Lower leg skin (tissue), 4 donors: Measurements from ENCODE around the gene GXYLT1. TPM values are rescaled to one million over a fixed set of nuclear protein-coding genes. Genes with fewer than 3 reads are reported as not detected.
"Not testable (repeated sequence)": the region's sequence is repeated elsewhere in the genome, so short reads cannot be mapped to it uniquely, and the experiment has no call there.

Source experiments
- DNase-seq, 2 donors: peaks; one replicate each; pipeline ENCODE4 v3.0.0-alpha.2; 2019; ENCODE audit warnings: low spot score in 2 of 2
- H3K4me3 ChIP-seq: fragments of 200-600 bp; sonication (generic); 2 replicates; pipeline ENCODE4 v1.5.1; 2017; ENCODE audit warnings: mild to moderate bottlenecking, low read depth; ENCODE audit not compliant: poor library complexity, severe bottlenecking
- CTCF ChIP-seq, 3 donors: fragments of 450-650 bp; IDR thresholded peaks; one replicate each; pipeline ENCODE4 v1.5.1; 2016; ENCODE audit warnings: antibody characterized with exemption in 3 of 3, mild to moderate bottlenecking in 3 of 3, moderate library complexity in 2 of 3
- POLR2A ChIP-seq, 2 donors: fragments of 450-650 bp; IDR thresholded peaks; one replicate each; pipeline ENCODE4 v1.6.1; 2016 to 2017; ENCODE audit warnings: antibody characterized with exemption in 2 of 2, mild to moderate bottlenecking in 1 of 2, moderate library complexity in 1 of 2
- WGBS, 2 donors: methylation state at CpG; one replicate each; pipeline ENCODE4 v1.1.5; 2018; 5-methylcytosine and 5-hydroxymethylcytosine counted together
- intact Hi-C: fragments of 100-400 bp; cut with DNase I; formaldehyde crosslinking; loops from one replicate; pipeline ENCODE4 v1.15.0; 2023; ENCODE audit warnings: low total_unique reads
- total RNA-seq, 4 donors: library from RNA; depleted of rRNA; stranded (reverse); fragments of >200 nt; gene quantifications; one replicate each; pipeline ENCODE4 v1.1.0, GENCODE V29; 2016

GXYLT1 gene
- total RNA-seq, 4 donors from 2014 or later = 7.9 to 11.7 (median 10.0) TPM

DNA sequence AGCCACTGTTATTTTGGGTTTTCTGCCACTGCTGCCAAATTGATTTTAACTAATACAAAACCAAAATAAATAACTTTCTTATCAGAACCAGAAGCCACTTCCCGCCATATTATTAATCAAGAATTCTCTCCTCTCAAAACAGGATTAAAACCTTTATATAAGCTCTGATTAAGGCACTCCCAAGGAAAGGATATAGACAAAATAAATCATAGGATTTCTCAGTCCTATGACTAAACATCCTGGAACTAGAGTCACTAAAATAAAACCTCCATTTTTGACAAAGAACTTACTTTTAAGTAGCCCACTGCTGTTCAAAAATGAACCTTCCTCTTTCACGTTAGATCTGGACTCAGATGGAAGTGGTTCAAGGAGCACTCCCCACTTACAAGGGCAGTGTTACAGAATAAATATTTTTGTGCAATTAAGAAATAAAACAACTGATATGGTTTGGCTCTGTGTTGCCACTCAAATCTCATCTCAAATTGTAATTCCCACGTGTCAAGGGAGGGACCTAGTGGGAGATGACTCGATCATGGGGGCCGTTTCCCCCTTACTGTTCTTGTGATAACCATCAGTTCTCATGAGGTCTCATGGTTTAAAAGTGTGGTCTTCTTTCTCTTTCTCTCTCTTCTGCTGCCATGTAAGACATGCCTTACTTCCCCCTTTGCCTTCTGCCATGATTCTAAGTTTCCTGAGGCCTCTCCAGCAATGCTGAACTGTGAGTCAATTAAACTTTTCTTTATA, 26.4 kb downstream of the GXYLT1 start:
- H3K4me3 ChIP-seq = no peak overlapping the region
- 87 to 88% methylated on average over 5 of the region's 5 CpGs for WGBS, 2 donors
- intact Hi-C loops = no loop called here
- no peak for DNase-seq
- no peak for TF ChIP-seq CTCF (IDR thresholded peaks at IDR 0.05)
- no peak for TF ChIP-seq POLR2A (IDR thresholded peaks at IDR 0.05)

- 95 to 98% methylated on average over 3 of the region's 3 CpGs for WGBS, 2 donors
- intact Hi-C loops = no loop called here
- TF ChIP-seq CTCF (IDR thresholded peaks at IDR 0.05) = no peak
- TF ChIP-seq POLR2A (IDR thresholded peaks at IDR 0.05) = no peak
- no peak for DNase-seq
- H3K4me3 ChIP-seq = no peak overlapping the region
Measured at GRCh38 chr12:42109031-42109430, 35.6 kb downstream of the GXYLT1 start.

DNA sequence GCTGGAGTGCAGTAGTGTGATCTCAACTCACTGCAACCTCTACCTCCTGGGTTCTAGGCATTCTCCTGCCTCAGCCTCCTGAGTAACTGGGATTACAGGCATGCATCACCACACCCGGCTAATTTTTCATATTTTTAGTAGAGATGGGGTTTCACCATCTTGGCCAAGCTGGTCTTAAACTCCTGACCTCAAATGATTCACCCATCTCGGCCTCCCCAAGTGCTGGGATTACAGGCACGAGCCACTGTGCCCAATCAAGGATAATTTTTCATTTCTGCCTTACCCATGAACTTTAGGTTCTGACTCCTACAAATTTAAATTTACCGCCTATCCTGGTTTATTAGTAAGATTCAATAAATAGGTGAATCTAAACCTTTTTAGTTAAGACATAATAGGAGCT, 37.9 kb downstream of the GXYLT1 start:
- WGBS, 2 donors = 91 to 97% methylated on average over 4 of the region's 4 CpGs
- intact Hi-C loops, DNase-seq, H3K4me3 ChIP-seq: not testable (repeated sequence)

- intact Hi-C loops = no loop called here
- no peak for TF ChIP-seq CTCF (IDR thresholded peaks at IDR 0.05)
- no peak for TF ChIP-seq POLR2A (IDR thresholded peaks at IDR 0.05)
- 90 to 94% methylated on average over 1 of the region's 1 CpG for WGBS, 2 donors
- DNase-seq = no peak
- H3K4me3 ChIP-seq = no peak overlapping the region
Measured at GRCh38 chr12:42104784-42105183, 39.9 kb downstream of the GXYLT1 start.

- TF ChIP-seq POLR2A (IDR thresholded peaks at IDR 0.05) (no peak), CTCF (IDR thresholded peaks at IDR 0.05) (no peak)
- DNase-seq = no peak
- intact Hi-C loops = no loop called here
- no peak overlapping the region for H3K4me3 ChIP-seq
Measured at GRCh38 chr12:42104087-42104486, 40.6 kb downstream of the GXYLT1 start.

- WGBS, 2 donors = 93 to 98% methylated on average over 4 of the region's 4 CpGs
- TF ChIP-seq POLR2A (IDR thresholded peaks at IDR 0.05) = no peak
- no peak for TF ChIP-seq CTCF (IDR thresholded peaks at IDR 0.05)
- intact Hi-C loops = no loop called here
- no peak overlapping the region for H3K4me3 ChIP-seq
- no peak for DNase-seq
Measured at GRCh38 chr12:42103155-42103554, 41.5 kb downstream of the GXYLT1 start.
